AG20443 (cell line): Measurements from ENCODE around the gene GLT1D1.

Experiments
- DNase-seq: peaks from one replicate; pipeline ENCODE4 v3.0.0; 2012; ENCODE audit warnings: low spot score, mixed read lengths

The GLT1D1 gene

DNA sequence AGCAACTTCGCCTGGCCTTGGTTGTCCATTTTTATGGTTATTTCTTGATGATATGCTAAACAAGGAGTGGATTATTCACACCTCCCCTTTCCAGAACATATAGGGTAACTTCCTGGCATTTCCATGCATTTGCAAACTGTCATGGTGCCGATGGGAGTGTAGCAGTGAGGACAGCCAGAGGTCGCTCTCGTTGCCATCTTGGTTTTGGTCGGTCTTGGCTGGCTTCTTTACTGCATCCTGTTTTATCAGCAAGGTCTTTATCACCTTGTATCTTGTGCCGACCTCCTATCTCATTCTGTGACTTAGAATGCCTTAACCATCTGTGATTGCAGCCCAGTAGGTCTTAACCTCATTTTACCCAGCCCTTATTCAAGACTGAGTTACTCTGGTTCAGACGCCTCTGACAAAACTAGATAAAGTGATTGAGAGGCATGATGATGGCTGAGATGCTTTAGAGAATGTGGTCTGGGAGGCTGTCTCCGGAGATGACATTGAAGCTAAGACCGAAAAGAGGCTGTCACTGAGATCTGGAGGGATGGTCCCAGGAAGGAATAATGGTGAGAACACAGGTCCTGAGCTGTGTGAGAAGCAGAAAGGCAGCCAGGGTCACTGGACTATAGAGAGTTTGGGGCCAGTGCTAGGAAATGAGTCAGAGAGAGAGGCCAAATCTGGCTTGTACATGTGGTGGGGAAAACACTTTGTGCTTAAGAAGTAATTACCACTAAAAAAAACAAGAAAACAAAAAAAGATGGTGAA, 2.9 kb downstream of the GLT1D1 start:
- no peak for DNase-seq

DNA sequence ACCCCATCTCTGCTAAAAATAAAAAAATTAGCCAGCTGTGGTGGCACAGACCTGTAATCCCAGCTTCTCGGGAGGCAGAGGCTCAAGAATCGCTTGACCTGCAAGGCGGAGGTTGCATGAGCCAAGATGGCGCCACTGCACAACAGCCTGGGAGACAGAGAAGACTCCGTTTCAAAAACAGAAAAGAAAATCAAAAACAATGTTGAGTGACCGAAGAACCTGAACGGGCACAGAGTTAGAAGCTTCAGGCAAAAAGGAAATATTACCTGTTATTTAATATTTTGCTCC, 3.5 kb downstream of the GLT1D1 start:
- no peak for DNase-seq

DNA sequence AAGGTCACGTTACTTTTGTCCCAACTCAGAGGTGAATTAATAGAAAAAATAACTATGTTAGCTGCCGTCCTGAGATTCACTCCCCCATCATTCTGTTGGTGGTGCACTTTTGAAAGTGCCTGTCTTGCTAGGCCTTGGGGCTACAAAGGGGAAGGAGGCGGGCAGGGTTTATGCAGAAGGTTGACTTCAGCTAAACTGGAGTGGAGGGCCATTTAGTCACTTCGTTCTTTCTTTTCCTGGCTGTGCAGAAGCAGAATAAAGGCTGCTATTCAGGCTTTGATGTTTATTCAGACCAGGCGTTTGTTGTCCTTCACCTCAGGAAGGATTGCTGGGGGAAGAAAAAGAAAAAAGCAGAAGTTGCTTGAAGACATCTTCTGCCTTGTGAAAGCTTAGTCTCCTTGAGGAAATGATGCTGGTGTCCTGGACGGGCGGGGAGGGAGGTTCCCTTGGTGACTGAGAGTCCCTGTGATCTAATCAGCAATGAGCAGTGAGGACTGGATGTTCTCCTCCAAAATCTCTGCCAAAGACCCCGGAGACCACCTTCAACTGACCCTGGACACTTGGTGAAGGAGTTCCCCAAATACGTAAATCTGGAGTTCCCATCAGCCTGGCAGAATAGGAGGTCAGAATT, 4.0 kb downstream of the GLT1D1 start:
- DNase-seq: no peak

DNA sequence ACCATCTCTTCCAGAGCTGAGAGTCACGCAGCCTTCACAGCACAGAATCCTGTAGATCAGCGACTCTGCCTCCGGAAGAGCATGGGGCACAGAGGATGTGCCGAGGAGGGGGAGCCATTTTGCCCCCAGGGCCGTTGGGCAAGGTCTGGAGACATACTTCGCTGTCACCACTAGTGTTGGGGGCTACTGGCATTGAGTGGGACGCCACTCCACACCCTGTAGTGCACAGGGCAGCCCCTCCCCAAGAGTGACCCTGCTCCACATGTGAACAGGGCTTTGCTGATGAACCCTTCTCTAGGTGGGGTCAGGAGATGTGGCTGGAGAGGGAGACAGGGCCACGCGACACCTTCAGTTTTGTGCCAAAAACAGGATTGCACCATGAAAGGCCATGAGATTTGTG, 6.0 kb downstream of the GLT1D1 start:
- DNase-seq: no peak

DNA sequence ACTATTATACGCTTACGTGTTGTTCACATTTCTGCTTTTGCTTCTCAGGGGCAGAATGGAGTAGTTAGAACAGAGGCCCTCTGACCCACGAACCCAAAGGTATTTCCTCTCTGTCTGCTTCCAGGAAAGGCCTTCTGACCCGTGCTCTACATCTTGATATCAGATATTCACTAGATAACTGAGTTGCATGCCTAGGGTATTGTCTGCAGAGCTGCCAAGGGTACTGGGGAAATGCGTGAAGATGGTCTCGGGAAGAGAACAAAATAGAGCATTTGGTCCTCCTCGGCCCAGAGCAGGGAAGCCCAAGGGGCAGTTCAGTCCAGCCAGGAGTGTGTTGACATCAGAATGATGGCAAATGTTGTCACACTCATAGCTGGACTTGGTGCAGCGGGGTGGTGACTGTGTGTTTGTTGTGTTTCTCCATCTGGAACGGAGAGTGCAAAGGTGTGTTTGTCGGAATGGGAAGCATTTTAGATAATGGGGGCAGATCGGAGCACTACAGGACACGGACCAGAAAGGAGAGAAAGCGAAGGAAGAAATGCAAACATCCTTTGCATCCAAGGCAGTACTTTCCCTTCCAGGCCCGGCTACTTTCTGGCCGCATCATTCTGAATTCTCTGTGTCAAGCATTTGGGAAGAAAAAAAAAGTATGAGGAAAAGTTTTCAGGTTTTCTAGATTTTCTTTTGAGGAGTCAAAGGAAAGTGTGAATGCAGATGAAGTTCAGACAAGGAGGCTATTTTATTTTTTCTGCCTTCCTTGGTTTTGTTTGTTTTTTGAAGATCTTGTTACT, 8.1 kb downstream of the GLT1D1 start:
- DNase-seq: no peak

DNA sequence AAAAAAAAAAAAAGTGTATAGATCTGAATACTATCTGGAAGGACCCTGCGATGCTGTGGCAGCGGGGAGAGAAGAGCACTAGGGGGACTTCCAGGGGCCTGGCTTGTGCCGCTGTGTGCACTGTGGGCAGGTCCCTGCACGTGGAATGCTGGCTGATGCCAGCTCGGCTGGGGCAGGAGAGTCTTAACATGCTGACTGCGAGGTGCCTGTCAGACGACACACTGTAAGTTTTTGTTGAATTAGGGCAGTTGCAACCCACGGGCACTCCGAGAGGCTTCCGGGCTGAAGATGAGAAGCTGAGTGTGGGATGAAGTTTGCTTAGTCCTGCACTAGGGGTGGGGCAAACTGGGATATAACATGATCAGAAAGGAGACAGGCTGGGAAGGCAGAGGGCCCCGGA, 10.7 kb downstream of the GLT1D1 start:
- no peak for DNase-seq

DNA sequence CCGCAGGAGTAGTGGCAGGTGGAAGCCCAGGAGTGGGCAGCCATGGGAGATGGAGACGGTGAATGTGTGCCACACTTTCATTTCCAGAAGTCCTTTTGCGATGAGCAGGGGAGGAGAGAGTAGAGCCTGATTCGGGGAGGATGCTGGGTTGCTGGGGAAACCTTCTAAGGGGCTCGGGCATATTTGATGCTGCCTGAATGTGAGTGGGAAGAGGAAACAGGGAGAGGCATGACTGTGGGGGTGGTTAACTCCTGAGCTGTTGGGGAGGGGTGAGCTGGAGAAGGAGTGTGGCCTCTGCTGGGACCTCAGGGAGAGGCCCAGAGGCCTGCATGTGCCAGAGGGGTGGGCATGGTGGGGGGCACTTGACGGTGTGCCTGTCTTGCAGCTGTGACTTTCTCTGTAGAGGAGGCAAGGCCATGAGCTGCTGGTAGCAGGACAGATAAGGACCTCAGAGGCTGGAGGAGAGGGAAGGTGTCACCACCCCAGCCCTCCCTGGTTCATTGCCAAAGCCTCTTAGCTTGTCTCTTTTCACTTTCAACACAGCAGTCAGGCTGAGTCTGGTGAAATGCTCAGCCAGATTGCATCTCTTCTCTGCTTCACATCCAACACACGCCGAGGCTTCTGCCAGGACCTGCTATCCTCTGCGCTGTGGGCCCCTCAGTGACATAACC, 11.4 kb downstream of the GLT1D1 start:
- DNase-seq: no peak

DNA sequence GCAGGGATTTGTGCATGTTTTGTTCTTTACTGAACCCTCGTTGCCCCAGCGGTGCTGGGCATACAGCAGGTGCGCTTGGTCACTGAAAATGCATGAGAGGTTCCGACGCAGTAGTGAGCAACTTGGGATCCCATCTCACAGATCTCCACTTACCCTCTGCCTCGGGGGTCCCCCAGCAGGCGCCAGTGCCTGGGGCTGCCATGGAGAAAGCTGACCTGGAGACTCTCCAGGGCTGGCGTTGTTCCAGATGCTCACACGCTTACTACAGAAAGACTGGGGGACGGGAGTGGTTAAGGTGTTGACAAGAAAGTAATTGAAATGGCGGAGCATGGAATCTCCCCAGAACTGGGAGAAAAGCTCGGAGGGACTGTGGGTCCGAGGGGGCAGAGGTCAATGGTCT, 14.2 kb downstream of the GLT1D1 start:
- no peak for DNase-seq

DNA sequence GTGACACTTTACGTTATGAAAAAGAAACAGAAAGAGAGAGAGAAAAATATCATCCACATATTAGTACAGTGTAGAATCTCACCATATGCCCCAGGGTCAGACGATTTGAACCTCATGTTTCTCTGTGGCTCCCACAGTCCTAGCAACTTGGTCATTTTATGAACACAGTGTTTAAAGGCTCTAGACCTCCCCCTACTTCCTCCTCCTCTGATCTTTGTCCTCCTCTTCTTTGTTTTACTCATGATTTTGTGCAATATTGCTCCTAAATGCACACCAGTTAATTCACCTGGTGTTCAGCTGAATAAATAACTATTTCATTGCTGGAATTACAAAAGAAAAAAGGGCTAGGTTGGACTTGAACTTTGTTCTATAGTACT, 18.2 kb downstream of the GLT1D1 start:
- DNase-seq: no peak

DNA sequence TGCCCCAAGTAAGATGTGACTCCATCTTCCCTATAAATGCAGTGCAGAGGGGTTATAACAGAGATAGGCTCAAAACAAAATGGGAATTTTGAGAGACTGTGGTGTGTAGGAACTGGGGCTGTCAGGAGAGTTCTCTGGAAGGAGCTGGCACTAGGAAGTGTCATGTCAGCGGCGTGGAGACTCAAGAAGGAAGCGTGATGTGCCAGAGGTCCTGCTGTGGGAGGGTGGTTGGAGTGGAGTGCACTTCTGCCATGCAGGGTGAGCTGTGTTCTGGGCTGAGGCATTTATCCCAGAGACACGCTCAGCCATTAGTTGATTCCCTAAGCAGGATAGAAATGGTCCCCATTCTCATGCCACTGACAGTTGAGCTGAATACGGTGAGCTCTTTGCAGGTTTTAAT, 19.0 kb downstream of the GLT1D1 start:
- no peak for DNase-seq

DNA sequence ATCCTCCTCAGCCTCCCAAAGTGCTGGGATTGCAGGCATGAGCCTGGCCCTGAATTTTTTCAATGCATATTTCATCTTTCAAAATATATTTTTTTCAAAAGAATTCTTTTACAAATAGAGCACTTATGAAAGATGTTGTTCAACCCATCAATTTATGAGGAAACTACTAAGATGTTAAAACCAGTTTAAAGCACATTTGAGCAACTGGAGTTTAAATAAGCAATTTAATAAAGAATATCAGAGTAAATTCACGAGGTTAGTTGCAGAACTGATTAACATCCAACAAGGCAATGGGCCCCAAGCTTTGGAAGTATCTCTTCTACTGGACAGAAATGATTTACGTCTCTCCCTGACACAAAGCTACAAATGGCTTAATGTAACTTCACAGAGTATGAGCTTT, 23.3 kb downstream of the GLT1D1 start:
- no peak for DNase-seq

DNA sequence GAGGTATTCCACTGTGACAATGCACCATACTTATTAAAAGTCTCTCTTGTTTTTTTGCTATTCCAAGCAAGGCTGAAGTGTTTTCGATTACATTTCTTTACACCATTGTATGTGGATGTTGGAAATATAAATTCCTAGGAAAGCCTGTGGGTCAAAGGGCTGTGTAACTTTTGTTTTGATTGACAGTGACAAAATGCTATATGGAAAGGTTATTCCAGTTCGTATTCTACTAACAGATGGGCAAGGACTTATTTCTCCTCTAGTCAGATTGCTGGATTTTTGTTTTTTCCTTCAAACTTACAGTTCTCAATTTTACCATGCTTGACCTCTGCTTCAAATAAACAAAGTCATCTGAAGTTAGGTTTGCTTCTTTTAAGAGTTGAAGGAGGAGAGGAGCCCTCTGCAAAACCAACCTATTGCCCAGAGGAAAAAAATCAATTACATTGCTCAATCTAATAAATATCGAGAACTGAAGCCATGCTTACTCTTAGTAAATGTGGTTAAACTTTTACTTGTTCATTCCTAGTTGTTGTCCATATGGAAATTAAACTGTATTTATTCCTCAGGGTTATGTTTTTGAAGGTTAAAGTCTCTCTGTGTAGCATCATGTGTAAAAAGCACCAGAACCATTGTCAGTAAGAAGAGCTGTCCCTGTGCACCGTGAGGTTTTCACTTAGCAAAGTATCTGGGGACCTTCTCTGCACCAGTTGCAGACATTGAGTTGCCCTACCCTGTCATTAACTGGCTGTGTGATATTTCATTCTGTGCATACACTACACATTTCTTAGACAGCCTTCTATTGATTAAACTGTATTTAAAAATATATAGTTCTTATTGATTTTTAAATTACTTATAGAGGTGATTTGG, 26.9 kb downstream of the GLT1D1 start:
- DNase-seq: no peak

DNA sequence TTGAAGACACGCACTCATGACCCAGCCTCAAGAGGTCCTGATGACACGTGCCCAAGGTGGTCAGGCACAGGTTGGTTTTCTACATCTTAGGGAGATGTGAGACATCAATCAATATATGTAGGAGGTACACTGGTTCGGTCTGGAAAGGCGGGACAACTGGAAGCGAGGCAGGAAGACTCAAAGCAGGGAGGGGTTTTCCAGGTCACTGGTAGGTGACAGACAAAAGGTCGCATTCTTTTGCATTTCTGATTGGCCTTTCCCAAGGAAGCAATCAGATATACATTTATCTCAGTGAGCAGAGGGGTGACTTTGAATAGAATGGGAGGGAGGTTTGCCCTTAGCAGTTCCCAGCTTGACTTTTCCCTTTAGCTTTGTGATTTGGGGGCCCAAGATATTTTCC, 38.6 kb downstream of the GLT1D1 start:
- DNase-seq: no peak

DNA sequence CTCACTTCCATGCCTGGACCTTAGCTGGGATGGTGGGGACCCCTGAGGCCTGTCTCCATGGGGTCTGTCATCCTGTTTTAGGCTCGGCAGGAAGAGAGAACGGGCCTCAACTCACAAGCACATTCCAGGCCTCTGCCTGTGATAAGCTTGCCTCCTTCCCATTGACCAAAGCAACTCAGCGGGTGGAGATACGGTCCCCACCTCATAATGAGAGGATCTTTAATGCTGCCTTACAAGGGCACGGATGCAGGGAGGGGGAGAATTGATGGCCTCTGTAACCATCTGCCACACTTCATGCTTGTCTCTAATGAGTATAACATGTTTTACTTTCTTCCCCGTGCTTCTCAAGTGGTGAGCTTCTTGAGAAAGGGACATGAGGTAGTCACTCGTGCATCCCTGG, 50.0 kb downstream of the GLT1D1 start:
- no peak for DNase-seq

DNA sequence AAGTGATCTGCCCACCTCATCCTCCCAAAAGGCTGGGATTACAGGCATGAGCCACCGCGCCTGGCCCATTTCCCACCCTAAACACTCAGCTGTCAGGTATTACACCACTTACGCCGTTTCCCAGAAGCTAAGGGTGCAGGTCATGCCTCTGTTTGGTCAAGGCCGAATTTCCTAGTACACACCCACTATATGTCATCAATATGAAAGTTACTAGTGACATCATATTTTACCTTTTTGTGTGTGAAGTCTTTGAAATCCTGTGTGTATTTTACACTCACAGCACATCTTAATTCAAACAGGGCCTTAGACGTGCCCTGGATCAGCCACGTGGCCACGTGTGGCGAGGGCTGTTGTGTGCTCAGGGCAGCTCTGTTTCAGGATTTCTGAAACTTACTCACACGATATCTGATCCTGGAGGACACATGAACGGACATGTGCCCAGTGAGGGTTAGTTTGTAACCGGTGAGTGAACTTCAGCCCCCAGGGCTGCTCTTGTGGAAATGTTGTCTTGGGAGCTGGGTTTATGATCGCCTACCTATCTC, 51.8 kb downstream of the GLT1D1 start:
- DNase-seq: no peak

DNA sequence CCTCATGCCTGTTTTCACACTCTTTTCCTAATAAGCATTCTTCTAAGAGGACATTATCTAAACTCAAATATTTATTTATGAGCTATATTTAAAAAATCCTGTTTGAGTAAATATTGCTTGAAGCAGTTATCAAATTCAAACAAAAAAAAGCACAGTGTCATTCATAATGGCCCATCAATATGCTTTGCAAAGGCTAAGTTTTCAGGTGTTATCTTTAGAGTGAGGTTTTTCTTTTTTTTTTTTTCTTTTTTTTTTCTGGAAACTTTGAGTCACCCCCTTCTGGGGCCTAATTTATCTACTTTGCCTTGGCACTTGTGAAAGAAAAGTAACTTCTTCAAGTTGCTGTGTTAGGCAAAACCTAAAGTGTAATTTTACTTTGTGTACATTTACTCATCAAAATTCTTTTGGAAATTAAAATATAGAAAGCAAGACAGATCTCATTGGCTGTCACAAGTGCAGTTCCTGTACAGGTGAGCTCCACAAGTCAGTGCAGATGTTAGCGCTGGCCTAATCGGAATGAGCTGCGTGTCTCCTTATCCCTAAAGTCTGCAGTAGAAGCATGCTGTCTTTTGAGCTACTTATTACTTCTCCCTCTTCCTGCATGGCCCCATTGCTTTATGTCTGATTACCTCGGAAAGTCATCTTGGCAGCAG, 53.3 kb downstream of the GLT1D1 start:
- no peak for DNase-seq

DNA sequence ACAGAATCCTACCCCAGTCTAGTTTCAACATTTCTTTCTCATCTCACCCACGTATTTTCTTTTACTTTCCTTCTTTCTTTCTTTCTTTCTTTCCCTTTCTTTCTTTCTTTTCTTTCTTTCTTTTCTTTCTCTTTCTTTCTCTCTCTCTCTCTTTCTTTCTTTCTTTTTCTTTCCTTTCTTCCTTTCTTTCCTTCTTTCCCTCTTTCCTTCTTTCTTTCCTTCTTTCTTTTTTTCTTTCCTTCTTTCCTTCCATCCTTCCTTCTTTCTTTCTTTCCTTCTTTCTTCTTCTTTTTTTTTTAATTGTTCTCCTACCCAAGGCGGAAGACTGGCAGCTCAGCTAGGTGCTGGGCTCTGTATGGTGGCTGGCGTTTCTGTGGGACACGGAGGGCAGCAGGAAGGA, 55.0 kb downstream of the GLT1D1 start:
- DNase-seq: no peak

DNA sequence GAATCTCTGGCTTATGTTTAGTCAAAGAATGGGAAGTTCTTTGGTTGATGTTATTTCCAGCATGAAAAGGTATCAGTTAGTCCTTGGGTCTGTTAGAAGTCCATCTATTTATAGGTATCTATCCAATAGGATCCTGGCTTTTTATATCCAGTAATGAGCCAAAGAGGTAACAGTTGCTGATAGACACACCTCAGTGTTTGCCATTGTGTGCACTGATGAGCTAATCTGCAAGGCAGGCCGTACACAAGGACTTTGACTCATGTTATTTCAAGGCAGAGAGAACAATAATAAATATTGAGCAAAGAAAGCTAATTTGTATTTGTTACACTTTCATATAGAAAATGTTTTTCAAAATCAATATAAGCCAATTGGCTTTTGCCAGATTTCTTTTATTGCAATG, 56.4 kb downstream of the GLT1D1 start:
- no peak for DNase-seq

DNA sequence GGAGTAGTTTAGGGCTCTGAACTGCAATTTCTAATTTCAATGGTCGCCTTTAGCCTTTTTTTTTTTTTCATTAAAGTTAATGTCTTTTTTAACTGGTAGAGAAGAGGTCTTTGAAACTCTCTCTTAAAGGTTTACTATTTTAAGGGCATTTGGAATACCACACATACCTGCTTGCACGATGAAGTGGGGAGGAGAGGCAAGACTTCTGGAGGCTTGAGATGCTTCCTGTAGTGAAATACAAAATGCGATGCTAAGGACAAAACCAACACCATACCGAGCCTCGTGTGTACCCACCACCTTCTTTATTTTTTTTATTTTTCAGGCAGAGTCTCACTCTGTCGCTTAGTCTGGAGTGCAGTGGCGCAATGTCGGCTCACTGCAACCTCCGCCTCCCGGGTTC, 57.4 kb downstream of the GLT1D1 start:
- no peak for DNase-seq

DNA sequence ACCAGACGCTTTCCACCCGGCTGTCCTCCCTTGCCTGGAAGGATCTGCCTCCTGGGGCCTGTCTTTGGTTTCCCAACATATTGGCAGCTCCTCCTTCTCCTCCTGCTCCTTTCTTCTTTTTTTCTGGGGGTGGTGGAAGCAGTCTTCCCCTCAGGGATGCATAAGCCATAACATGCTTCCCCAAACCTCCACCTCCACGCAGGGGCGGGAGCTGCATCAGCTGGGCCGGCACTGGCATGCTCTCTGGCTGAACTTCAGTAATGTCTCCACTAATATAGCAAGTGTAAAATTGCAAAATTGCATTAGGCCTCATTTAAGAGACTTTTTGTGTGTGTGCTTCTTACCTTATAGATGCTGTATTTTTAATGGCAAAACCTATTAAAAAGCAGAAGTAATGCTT, 58.6 kb downstream of the GLT1D1 start:
- no peak for DNase-seq

DNA sequence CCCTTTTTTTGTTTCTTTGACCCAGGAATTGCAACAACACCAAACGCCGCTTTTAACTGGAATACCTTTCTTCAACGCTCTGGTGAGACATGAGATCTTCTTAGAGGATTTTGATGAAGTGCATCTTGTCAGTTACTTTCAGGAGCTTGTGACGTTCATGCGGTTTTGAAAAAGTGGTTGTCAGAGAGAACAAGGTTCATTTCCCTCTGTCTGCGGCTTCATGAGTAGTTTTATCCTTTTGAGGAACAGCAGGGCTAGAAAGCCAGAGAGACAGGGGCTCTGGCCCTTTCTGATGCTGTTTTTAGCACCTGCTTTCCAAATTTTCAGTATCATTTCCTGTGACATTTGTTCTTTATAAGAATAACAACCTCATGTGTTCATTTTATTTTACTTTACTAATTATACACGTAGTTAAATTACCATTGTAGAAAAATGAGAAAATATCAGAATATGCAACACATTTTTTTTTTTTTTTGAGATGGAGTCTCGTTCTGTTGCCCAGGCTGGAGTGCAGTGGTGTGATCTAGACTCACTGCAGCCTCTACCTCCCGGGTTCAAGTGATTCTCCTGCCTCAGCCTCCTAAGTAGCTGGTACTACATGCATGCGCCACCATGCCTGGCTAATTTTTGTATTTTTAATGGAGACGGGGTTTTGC, 61.8 kb downstream of the GLT1D1 start:
- DNase-seq: no peak
